Iris pigment epithelial cell (primary cell): ENCODE measurements around the gene RPS16.

Experiments used
- DNase-seq: peaks from one replicate; pipeline ENCODE4 v3.0.0-alpha.2; 2011; ENCODE audit warnings: low read depth

Gene RPS16

GRCh38 chr19:39422020-39422419 is 13.7 kb downstream of the RPS16 start:
- no peak for DNase-seq

GRCh38 chr19:39420769-39421168 is 15.0 kb downstream of the RPS16 start:
- no peak for DNase-seq

- DNase-seq, result no peak
Observed at GRCh38 chr19:39419003-39419402, 16.7 kb downstream of the RPS16 start.

GRCh38 chr19:39417463-39418181 is 18.1 kb downstream of the RPS16 start:
- no peak for DNase-seq

- no peak for DNase-seq
Observed at GRCh38 chr19:39416152-39417120, 19.3 kb downstream of the RPS16 start.

GRCh38 chr19:39415111-39416046 is 20.4 kb downstream of the RPS16 start:
- no peak for DNase-seq

GRCh38 chr19:39413911-39414608 is 21.7 kb downstream of the RPS16 start:
- peak; percentile 23 for DNase-seq

GRCh38 chr19:39413272-39413910 is 22.4 kb downstream of the RPS16 start:
- peak; percentile 40 for DNase-seq

- no peak for DNase-seq
Observed at GRCh38 chr19:39412867-39413271, 22.9 kb downstream of the RPS16 start.

GRCh38 chr19:39412100-39412866 is 23.5 kb downstream of the RPS16 start, which contains the start of gene PLEKHG2:
Gene PLEKHG2 (plus strand): TSS chr19:39412669. CDS start chr19:39414087, 1,418 bp downstream.
- peak; percentile 99 for DNase-seq

- peak; percentile 88 for DNase-seq
Observed at GRCh38 chr19:39411832-39412099, 24.0 kb downstream of the RPS16 start.

- peak; percentile 47 for DNase-seq
Observed at GRCh38 chr19:39411081-39411831, 24.5 kb downstream of the RPS16 start.

GRCh38 chr19:39410831-39411080 is 25.0 kb downstream of the RPS16 start:
- DNase-seq, result peak; percentile 18

GRCh38 chr19:39410017-39410830 is 25.5 kb downstream of the RPS16 start:
- peak; percentile 79 for DNase-seq

GRCh38 chr19:39409208-39410016 is 26.3 kb downstream of the RPS16 start:
- DNase-seq, result peak; percentile 74

- peak; percentile 46 for DNase-seq
Observed at GRCh38 chr19:39408392-39409207, 27.1 kb downstream of the RPS16 start.
